Ureter (tissue), 1 donor: ENCODE results near the gene MAP2K6. TPM values are rescaled to one million over a fixed set of nuclear protein-coding genes. Genes with fewer than 3 reads are reported as not detected.

Source experiments
- DNase-seq: peaks from one replicate; pipeline ENCODE4 v3.0.0-alpha.2; 2020; ENCODE audit warnings: low spot score
- total RNA-seq: library from RNA; stranded (reverse); gene quantifications from one replicate; pipeline ENCODE4 v1.2.4, GENCODE V29; 2023
- donor health status: DM: yes; HTN: yes; CAD: no.

Gene MAP2K6
- 10.6 TPM for total RNA-seq

DNA sequence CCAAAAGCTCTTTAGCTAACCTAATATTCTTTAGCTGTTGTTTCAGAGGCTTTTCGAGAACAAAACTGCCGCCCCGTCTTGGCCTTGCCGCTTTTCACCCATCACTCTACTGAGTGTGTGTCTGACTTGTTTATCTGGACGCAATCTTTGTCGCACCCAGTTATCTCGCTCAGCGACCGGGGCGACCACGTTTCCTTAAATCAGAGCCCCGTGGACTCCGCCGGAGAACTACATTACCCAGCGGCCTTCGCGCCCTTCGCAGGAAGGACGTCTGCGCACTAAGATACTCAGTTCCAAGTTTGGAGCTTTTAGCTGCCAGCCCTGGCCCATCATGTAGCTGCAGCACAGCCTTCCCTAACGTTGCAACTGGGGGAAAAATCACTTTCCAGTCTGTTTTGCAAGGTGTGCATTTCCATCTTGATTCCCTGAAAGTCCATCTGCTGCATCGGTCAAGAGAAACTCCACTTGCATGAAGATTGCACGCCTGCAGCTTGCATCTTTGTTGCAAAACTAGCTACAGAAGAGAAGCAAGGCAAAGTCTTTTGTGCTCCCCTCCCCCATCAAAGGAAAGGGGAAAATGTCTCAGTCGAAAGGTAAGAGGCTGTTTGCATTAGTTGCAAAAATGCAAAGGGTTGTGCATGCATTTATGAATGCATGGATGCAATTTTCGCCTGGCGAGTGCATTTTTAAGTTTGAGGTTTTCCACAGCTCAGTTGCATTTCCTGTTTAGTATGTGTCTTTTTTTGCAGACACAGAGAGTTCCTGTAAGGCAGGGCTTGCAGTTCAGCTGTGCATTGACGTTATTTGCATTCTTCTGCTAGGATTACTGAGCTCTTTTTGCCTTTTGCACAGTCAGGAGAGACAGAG is at the start of gene MAP2K6:
Gene MAP2K6, plus strand, starts transcription at position 290 of the 867 bp plus-strand sequence. Its CDS starts 288 bp downstream, at position 578.
- peak; percentile 80 for DNase-seq

DNA sequence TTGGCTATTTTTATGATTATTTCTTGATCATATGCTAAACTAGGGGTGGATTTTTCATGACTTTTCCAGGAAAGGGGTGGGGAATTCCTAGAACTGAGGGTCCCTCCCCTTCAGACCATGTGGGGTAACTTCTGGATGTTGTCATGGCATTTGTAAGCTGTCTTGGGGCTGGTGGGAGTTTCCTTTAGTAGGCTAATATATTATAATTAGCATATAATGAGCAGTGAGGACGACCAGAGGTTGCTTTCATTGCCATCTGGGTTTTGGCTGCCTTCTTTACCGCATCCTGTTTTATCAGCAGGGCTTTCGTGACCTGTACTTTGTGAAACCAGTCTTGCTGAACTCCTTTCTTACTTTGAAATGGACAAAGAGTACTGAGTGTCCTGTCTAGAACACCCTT is 47.2 kb upstream of the MAP2K6 start:
- no peak for DNase-seq

DNA sequence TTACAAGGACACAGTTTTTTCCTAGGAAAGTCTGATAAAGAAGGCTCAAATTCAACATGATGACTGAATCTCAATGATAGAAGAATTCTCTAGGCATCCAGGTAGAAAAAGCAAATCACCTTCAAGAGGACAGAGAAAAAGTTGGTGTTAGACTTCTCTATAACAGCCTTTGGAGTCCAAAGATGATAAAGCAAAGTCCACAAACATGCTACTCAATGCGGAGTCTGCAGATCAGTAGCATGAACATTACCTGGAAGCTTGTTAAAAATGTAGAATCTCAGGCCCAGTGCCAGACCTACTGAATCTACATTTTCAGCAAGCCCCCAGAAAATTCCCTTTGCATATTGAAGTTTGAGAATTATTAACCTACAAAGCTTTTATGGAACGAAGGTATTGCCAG is 41.4 kb upstream of the MAP2K6 start:
- no peak for DNase-seq

DNA sequence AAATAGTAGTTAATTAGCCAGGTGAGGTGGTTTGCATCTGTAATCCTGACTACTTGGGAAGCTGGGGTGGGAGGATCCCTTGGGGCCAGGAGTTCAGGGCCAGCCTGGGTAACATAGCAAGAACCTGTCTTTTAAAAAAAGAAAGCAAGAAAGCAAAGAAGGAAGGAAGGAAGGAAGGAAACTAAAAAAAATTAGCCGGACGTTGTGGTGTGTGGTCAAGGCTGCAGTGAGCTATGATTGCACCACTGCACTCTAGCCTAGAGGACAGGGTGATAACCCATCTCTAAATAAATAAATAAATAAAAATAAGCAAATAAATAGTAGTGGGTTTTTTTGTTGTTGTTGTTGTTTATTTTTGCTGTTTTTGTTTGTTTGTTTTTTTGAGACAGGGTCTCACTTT is 39.3 kb upstream of the MAP2K6 start:
- no peak for DNase-seq

DNA sequence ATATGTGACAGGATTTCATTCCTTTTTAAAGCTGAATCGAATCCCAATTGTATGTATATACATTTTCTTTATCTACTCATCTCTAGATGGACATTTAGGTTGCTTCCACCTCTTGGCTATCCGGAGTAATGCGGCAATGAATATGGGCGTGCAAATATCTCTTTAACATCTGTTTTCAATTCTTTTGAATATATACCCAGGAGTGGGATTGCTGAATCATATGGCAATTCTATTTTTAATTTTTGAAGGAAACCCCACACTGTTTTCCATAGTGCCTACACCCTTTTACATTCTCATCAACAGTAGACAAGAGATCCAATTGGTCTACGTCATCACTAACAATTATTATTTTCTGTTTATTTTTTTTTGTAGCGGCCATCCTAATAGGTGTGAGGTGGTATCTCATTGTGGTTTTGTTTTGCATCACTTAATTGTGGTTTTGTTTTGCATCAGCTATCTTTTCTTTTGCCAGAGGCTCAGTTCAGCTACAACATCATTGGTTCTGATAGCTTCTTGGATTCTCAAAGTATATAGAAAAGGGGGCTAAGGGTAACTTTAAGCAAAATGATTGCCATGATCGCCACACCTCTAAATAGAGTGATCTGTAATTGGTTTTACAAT is 25.6 kb upstream of the MAP2K6 start:
- DNase-seq = no peak

DNA sequence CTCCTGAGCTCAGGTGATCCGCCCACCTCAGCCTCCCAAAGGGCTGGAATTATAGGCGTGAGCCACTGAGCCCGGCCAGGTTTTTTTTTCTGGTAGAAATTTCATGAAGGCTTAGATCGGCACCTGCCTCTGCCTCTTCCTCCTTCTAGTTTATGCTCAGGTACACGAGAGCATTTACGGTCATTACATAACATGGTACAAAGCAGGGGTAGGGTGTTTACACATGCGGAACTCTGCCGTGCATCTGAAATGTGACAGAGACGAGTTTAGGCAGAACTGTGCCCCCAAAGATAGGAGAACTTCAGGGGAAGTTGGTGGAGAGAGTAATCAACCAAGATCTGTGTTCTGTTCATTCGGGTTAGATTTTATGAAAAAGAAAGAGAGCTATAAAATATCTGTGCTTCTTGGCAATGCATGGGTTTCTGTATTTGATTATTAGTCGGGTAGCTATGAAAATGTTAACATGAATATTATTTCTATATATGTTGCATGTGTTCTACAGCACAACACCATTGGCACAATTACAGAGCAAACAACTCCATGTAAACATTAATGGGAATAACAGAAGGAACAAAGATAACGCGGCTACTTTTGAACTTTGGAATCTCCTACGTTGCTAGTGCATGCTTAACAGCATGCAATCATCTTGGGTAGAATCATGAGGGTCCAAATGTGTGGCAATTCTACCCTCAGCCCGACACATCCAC is 23.5 kb upstream of the MAP2K6 start:
- no peak for DNase-seq

DNA sequence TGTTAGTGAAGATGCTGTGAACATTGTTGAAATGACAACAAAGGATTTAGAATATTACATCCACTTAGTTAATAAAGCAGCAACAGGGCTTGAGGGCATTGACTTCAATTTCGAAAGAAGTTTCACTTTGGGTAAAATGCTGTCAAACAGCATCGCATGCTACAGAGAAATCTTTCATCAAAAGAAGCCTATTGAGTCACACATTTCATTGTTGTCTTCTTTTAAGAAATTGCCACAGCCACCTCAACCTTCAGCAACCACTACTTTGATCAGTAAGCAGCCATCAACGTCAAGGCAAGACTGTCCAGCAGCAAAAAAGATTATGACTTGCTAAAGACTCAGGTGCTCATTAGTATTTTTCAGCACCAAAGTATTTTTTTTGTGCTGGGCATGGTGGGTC is 13.2 kb upstream of the MAP2K6 start:
- DNase-seq = no peak

DNA sequence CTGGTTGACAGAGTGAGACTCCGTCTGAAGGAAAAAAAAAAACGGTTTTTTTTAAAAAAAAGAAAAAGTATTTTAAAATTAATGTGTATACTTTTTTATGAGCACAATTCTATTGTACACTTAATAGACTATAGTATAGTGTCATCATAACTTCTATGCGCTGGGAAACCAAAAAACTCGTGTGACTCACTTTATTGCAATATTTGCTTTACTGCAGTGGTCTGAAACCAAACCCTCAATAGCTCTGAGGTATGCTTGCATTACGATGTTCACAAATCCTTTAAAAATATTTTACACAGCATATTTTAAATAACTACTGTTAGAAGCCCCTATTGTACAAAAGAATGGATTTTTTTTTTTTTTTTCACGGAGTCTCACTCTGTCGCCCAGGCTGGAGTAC is 12.4 kb upstream of the MAP2K6 start:
- no peak for DNase-seq

DNA sequence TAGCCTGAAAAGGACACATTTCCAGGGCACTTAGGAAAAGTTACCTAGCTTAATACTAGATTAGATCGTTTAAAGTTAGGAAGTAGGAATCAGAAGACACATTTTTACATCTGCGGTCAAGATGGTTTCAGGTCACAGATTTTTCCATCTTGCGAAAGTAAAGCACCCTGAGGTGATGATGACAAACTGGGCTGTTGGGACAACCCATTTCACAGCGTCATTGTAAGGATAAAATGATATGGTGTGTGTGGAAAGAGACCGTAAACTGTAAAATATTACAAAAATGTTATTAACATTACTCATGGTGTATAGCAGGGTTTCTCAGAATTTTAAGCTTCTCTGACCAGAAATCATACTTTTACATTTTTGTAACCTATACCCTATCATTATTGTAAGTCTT is 10.1 kb upstream of the MAP2K6 start:
- no peak for DNase-seq

DNA sequence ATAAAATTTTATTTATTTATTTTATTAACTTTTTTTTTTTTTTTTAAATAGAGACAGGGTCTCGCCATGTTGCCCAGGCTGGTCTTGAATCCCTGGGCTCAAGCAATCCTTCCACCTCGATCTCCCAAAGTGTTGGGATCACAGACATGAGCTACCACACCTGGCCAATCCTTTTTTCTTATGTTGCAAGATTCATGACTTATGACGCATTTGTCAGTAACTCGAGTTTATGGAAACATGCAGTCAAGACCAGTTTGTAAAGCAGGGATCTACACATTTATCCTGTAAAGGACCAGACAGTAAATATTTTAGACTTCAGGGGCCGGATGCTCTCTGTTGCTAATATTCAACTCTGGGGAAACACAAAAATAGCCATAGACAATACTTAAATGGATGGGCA is 9.4 kb upstream of the MAP2K6 start:
- DNase-seq = no peak

DNA sequence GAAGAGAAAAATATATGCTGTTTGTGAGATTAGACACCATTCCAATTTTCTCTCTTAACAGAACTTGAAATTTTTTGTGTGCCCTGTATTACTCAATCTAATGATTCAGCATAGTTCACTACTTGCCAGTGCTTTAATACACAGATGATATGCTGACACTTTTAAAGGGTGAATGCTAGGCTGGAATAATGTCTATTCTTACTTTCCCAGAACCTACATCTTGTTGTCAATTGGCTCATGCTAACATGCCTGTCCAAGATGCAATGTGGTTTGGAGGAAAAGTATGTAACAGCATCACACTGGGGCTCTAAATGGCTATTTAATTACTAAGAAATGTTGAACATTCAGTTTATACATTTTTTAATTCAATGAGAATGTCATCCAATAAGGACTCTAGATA is 7.6 kb upstream of the MAP2K6 start:
- DNase-seq = no peak

DNA sequence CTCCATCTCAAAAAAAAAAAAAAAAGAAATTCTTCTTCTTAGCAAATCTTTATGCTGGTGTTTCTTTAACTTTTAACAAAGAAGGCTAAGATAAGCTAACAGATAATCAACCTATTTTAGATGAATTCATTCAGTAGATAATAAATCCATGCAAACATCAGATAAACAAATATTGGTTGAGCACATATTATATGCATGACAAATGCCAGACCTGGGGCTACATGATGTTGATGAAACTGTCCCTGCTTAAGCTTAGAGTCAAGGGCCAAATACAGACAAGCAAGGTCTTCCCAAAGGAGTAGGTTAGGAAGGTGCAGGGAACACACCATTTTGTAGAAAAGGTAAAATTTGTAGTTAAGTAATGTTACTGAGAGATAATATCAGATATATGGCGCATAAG is 6.7 kb upstream of the MAP2K6 start:
- no peak for DNase-seq

DNA sequence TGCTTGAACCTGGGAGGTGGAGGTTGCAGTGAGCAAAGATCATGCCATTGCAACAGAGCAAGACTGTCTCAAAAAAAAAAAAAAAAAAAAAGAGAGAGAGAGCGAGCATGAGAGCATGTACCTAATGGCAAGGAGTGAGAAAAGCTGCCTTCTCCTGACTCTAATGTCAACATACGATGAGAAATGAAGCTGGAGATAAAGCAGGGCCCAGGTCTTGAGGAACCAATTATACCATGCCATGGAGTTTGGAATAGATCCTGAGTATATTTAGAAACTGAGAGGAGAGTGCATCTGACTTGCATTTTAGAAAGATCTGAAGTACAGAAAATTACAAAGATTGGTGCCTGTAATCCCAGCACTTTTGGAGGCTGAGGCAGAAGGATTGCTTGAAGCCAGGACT is 3.8 kb upstream of the MAP2K6 start:
- DNase-seq = no peak

DNA sequence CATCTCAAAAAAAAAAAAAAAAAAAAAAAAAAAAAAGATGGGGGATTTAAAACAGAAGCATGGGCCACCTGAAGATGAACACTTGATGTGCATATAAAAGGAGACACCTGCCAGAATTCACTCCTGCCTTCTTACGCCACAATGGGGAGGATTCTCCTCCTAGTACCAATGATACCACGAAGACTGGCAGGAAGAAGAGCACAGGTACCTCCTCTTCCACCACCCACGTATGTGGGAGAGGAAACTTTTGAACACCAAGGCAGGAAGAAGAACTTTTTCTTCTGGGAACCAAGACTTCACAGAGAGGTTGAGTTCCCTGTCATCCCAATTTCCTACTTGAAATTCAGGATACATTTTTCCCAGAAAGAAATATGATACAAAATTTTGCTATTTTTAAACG is 2.7 kb upstream of the MAP2K6 start:
- no peak for DNase-seq

DNA sequence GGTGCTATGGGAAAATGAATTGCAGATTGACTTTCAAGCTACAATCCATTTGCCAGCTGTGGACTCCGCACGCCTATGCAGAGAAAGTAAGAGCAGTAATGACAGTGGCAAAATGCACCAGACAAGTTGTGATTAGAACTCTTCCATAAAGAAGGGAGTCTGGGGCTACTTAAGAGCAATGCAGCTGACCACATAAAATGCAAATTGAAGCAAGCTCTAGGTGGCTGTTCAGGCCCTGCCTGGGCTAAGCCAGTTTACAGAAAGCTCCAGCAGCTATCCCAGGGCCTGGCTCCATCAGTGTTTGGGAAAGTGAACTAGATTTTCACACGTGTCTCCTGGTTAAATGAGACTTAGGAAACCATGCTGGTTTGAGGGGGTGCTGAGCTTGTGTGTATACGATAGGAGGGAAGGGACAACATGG is 2.2 kb upstream of the MAP2K6 start:
- no peak for DNase-seq

DNA sequence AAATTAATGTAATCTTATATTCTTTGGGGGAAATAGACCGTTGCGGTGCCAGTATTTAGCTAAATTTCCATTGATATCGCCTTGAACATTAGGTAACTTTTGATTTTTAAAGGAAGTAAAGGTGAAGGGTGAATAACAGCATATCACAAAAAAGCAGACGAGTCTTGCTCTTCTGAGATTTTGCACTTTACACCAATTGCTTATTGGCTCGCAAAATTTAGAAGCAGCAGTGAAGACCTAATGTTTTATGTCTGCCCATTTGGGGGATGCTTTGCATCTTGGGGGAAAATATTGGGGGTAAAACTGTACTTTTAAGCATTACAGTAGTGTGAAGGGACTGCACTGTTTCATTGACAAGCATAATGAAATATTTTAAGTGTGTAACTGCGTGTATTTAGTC is 934 bp downstream of the MAP2K6 start:
- no peak for DNase-seq

DNA sequence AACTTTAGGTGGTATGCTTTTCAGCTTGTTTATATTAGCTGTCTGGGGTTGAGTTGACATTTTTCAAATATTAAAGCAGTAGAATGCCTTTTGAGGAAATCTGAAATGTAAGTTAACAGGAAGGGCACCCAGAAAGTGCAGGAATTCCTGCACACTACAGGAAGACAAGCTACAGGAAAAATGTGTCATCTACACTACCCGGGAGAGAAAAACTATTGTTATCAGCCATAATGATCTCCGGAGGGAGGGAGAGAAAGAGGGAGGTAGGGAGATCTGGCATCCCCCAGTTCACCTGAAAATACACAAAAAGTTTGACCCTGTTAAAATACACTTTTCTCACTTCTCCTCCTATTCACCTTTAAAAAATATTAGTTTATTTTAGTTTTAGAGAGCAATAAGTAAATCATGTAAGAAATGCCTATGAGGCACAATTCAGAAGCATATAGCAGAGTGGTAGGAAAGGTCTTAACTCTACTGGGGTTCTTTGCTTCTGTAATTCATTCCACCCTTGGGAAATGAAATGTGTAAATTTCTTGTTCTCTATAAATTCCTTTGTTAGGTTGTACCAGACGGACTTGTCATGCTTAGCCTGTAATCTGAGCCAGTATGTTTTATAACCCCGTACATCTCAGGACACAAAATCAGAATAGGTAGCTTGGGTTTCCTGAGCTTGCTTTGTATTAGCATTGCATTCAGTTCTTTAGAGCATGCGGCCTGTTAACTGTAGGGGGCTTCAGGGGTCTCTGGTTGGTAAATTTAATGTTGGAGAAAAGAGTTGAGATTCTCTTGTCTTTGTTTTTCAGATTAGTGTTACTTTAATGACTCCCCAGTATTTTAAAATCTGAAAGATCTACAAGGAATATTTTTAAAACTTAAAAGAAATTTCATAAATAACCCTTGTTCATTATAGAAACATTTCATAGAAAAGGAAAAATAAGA is 3.3 kb downstream of the MAP2K6 start:
- DNase-seq = no peak

DNA sequence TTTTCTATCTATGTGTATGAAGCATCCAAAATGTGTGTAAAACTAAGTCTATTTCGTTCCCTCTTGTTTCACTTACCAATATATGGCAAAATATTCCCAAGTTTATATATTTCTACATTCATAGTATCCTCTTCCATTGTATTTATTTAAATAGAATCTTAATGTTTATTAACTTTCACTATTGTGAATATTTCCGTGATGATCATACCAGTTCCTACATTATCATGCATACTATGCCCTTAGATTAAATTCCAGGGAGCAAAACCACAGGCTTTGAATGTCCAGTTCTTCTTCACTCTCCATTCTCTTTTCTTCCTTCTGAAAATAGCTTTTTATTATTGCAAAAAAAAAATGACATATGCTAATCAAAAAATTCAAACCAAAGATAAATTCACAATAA is 4.0 kb downstream of the MAP2K6 start:
- DNase-seq = no peak

DNA sequence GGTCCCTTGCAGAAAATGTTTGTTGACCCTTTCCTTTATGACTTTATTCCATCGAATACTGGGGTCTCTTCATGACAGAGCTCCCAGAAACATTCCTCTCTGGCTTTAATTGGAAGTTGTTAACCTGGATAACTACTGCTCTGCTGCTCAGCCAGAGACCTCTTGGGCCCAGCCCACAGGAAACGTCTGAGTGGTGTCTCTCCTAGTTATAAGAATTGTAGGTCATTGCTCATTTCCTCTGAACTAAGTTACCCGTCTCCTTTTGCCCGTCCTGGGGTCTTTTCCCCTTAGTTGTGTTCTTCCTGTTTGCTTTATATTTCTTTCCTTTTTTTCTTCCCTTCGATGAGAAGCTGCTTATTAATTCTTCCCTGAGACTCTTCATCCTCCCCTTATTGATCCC is 9.0 kb downstream of the MAP2K6 start:
- no peak for DNase-seq

DNA sequence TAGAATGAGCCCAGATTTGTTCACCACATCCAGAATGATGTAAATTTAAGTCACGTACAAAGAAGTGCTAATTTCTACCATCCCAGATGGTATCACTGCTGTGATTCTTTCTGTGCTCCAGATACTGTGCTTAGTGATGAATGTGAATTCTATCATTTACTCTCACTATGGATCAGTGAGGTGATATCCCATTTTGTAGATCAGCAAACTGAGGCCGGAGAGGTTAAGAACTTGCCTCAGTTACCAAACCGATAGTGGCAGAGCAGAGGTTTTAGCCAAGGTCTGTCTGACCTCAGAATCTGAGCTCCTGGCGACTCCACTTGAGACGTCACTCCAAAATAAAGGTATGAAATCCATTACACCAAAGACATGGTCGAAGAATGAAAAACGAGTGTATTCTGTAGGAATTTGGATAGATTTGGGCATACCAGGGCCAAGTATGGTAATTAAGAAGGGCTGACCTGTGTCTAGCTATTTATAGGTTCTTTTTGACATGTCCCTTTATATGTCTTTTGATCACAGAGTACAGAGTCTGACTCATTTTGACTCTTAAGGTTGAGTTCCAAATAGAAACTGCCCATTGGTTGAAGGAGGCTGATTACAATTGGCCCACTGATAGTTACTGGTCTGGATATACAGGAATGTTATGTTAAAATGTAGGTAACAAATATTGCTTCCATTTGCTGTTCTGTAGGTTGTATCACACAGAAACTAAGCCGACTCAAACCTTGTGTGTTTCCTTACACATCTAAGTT is 10.0 kb downstream of the MAP2K6 start:
- DNase-seq = no peak

DNA sequence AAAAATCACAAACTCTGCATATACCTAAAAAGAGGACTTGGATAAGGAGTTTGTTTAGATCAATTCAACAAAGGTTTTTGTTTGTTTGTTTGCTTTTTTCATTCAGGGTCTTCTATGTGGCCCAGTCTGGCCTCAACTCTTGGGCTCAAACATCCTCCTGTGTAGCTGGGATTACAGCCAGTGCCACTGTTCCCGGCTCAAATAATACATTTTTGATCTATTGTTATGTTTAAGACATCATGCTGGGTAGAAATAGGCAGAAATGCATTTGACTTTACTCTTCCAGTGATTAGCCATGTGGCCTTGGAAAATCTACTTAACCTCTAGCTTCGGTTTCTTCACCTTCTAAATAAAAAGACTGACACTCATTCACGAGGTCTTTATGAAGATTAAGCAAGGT is 11.5 kb downstream of the MAP2K6 start:
- no peak for DNase-seq
